ENCODE measurements around the gene CAMTA1. TPM values are rescaled to one million over a fixed set of nuclear protein-coding genes. Genes with fewer than 3 reads are reported as not detected.
"Not testable (repeated sequence)": the region's sequence is repeated elsewhere in the genome, so short reads cannot be mapped to it uniquely, and the experiment has no call there.

The CAMTA1 gene
- total RNA-seq, 1 experiment from 2014 or later = 85.2 TPM

DNA sequence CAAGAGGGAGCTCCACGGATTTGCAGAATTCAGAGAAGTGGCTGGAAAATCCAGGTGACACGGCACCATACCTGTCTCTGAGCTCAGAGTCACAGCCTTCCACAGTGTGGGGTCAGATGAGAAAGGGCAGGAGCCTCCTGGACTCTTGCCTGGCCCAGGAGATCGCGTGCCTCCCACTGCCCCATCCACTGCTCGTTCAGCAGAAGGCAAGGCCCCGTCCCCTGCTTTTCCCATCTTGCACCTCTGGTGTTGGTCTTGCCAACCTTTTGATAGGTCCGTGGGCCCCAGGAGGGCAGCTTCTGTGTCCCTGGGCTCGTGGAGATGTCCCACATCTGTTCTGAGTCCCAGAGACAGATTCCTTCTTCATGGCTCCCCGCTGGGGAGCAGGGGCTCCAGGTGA, 902.2 kb downstream of the CAMTA1 start:
- H3K27me3 ChIP-seq (replicated peaks; ENCODE audit: insufficient read depth, low read depth, low read length, poor library complexity) = no peaks in the 10 kb centered on the region
- ChIA-PET CTCF (interaction anchor here (0.6 kb wide), 1 partner anchor 68 kb away, joined by 6 read pairs; no protein-coding TSS in a partner anchor), POLR2A (ENCODE audit: low non-redundant PET) (no interaction called here)
- H3K4me1 ChIP-seq (ENCODE audit: insufficient read depth, low read length, poor library complexity, severe bottlenecking) = no peaks in the 10 kb centered on the region
- H3K27ac ChIP-seq (ENCODE audit: low read depth, low read length, poor library complexity, severe bottlenecking) = no peak overlapping the region
- no peak overlapping the region for H3K4me3 ChIP-seq (ENCODE audit: low read depth, low read length, poor library complexity, severe bottlenecking)
- intact Hi-C loops (cut with micrococcal nuclease; ENCODE audit: unreplicated experiment) = no loop called here
- no peak for TF ChIP-seq EZH2 (IDR thresholded peaks at IDR 0.05; ENCODE audit: borderline replicate concordance, low read depth, low read length, poor library complexity, severe bottlenecking)
- TF ChIP-seq, protein P1, sequence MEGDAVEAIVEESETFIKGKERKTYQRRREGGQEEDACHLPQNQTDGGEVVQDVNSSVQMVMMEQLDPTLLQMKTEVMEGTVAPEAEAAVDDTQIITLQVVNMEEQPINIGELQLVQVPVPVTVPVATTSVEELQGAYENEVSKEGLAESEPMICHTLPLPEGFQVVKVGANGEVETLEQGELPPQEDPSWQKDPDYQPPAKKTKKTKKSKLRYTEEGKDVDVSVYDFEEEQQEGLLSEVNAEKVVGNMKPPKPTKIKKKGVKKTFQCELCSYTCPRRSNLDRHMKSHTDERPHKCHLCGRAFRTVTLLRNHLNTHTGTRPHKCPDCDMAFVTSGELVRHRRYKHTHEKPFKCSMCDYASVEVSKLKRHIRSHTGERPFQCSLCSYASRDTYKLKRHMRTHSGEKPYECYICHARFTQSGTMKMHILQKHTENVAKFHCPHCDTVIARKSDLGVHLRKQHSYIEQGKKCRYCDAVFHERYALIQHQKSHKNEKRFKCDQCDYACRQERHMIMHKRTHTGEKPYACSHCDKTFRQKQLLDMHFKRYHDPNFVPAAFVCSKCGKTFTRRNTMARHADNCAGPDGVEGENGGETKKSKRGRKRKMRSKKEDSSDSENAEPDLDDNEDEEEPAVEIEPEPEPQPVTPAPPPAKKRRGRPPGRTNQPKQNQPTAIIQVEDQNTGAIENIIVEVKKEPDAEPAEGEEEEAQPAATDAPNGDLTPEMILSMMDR (conservative IDR thresholded peaks at IDR 0.05; ENCODE audit: low read depth, low read length) = no peak
- no peak for DNase-seq (ENCODE audit: low spot score)
- no TSS peak for BruUV-seq (replicated peaks)
- no peaks in the 10 kb centered on the region for H3K9me3 ChIP-seq (ENCODE audit: low read depth, low read length, poor library complexity, severe bottlenecking)
- H3K36me3 ChIP-seq (ENCODE audit: insufficient read depth, low read length, poor library complexity, severe bottlenecking) = no peaks in the 10 kb centered on the region

DNA sequence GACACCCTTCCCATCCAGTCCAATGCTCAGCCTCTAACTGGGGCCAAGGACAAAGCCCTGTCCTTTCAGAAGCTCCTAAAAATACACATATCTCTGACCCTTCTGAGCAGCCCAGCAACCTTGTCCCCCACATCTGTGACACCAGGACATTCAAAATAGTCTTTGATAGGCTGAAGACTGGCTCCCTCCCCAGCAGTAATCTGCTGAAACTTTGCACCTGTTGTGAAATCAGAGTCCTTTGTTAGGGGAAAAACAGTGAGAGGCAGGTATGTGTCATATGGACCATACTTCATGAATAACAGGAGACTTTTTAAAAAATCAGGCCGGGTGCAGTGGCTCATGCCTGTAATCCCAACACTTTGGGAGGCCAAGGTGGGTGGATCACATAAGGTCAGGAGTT, 903.4 kb downstream of the CAMTA1 start:
- H3K27me3 ChIP-seq (replicated peaks; ENCODE audit: insufficient read depth, low read depth, low read length, poor library complexity) = no peaks in the 10 kb centered on the region
- H3K4me3 ChIP-seq (ENCODE audit: low read depth, low read length, poor library complexity, severe bottlenecking) = no peak overlapping the region
- BruUV-seq (replicated peaks) = no TSS peak
- intact Hi-C loops (cut with micrococcal nuclease; ENCODE audit: unreplicated experiment) = no loop called here
- CTCF ChIA-PET = no interaction called here
- POLR2A ChIA-PET (ENCODE audit: low non-redundant PET) = no interaction called here
- H3K9me3 ChIP-seq (ENCODE audit: low read depth, low read length, poor library complexity, severe bottlenecking) = no peaks in the 10 kb centered on the region
- no peak for DNase-seq (ENCODE audit: low spot score)
- H3K27ac ChIP-seq (ENCODE audit: low read depth, low read length, poor library complexity, severe bottlenecking) = no peak overlapping the region
- H3K4me1 ChIP-seq (ENCODE audit: insufficient read depth, low read length, poor library complexity, severe bottlenecking) = no peaks in the 10 kb centered on the region
- TF ChIP-seq EZH2 (IDR thresholded peaks at IDR 0.05; ENCODE audit: borderline replicate concordance, low read depth, low read length, poor library complexity, severe bottlenecking) = no peak
- TF ChIP-seq, protein P1 (conservative IDR thresholded peaks at IDR 0.05; ENCODE audit: low read depth, low read length) = no peak
- H3K36me3 ChIP-seq (ENCODE audit: insufficient read depth, low read length, poor library complexity, severe bottlenecking) = no peaks in the 10 kb centered on the region

GRCh38 chr1:7689307-7689706, 904.1 kb downstream of the CAMTA1 start:
- H3K27ac ChIP-seq (ENCODE audit: low read depth, low read length, poor library complexity, severe bottlenecking); CTCF ChIA-PET; H3K27me3 ChIP-seq (replicated peaks; ENCODE audit: insufficient read depth, low read depth, low read length, poor library complexity); intact Hi-C loops (cut with micrococcal nuclease; ENCODE audit: unreplicated experiment); BruUV-seq (replicated peaks); H3K36me3 ChIP-seq (ENCODE audit: insufficient read depth, low read length, poor library complexity, severe bottlenecking); H3K4me1 ChIP-seq (ENCODE audit: insufficient read depth, low read length, poor library complexity, severe bottlenecking); H3K4me3 ChIP-seq (ENCODE audit: low read depth, low read length, poor library complexity, severe bottlenecking); DNase-seq (ENCODE audit: low spot score); H3K9me3 ChIP-seq (ENCODE audit: low read depth, low read length, poor library complexity, severe bottlenecking); POLR2A ChIA-PET (ENCODE audit: low non-redundant PET): not testable (repeated sequence)

DNA sequence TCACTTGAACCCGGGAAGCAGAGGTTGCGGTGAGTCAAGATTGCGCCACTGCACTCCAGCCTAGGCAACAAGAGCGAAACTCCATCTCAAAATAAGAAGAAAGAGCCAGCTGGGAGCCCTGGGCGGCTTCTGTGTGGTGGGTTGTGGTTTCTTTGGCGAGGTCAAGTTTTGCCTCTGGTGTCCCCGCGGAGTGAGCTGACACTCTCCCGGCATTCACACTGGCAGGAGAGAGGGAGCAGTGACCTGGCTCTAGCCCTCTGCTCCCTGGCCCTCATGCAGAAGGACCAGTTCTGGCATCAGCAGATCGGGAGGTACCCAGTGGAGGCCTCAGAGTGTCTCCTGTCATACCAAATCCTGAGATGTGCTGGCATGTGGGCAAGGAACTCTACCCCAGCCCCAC, 904.8 kb downstream of the CAMTA1 start:
- BruUV-seq (replicated peaks) = no TSS peak
- Histone ChIP-seq H3K4me1 (ENCODE audit: insufficient read depth, low read length, poor library complexity, severe bottlenecking) (no peaks in the 10 kb centered on the region), H3K9me3 (ENCODE audit: low read depth, low read length, poor library complexity, severe bottlenecking) (no peaks in the 10 kb centered on the region), H3K36me3 (ENCODE audit: insufficient read depth, low read length, poor library complexity, severe bottlenecking) (no peaks in the 10 kb centered on the region), H3K27ac (ENCODE audit: low read depth, low read length, poor library complexity, severe bottlenecking) (no peak overlapping the region), H3K27me3 (replicated peaks; ENCODE audit: insufficient read depth, low read depth, low read length, poor library complexity) (no peaks in the 10 kb centered on the region), H3K4me3 (ENCODE audit: low read depth, low read length, poor library complexity, severe bottlenecking) (no peak overlapping the region)
- no peak for TF ChIP-seq EZH2 (IDR thresholded peaks at IDR 0.05; ENCODE audit: borderline replicate concordance, low read depth, low read length, poor library complexity, severe bottlenecking)
- TF ChIP-seq, protein P1 (conservative IDR thresholded peaks at IDR 0.05; ENCODE audit: low read depth, low read length) = no peak
- no peak for DNase-seq (ENCODE audit: low spot score)
- ChIA-PET POLR2A (ENCODE audit: low non-redundant PET) (no interaction called here), CTCF (no interaction called here)
- intact Hi-C loops (cut with micrococcal nuclease; ENCODE audit: unreplicated experiment) = no loop called here

Data from A673 (cell line).